Left lung (tissue), 10 donors: ENCODE measurements around the gene INAVA. TPM values are rescaled to one million over a fixed set of nuclear protein-coding genes. Genes with fewer than 3 reads are reported as not detected.

Source experiments
- ATAC-seq: fragments of 200-7000 bp; cut with Tn5 transposase; one replicate; pipeline ENCODE4 v1.9.1; 2020; ENCODE audit warnings: moderate library complexity
- DNase-seq, 4 donors: peaks; one replicate each; pipeline ENCODE4 v3.0.0-alpha.2; 2013 to 2020
- H3K27ac ChIP-seq, 2 donors: fragments of 200-600 bp; sonication (generic) in 1 of 2; one replicate each; pipeline versions ENCODE4 v1.5.0 to v1.8.0; 2020 to 2021
- H3K27me3 ChIP-seq, 2 donors: fragments of 200-600 bp; sonication (generic) in 1 of 2; one replicate each; pipeline versions ENCODE4 v1.5.0 to v1.8.0; 2020 to 2021
- H3K36me3 ChIP-seq, 2 donors: fragments of 200-600 bp; sonication (generic) in 1 of 2; one replicate each; pipeline versions ENCODE4 v1.5.0 to v1.8.0; 2020 to 2021
- H3K4me1 ChIP-seq, 2 donors: fragments of 200-600 bp; one replicate each; pipeline ENCODE4 v1.8.0; 2021
- H3K4me3 ChIP-seq, 2 donors: fragments of 200-600 bp; sonication (generic) in 1 of 2; one replicate each; pipeline versions ENCODE4 v1.5.0 to v1.8.0; 2020 to 2021; ENCODE audit warnings: mild to moderate bottlenecking in 1 of 2
- H3K9me3 ChIP-seq, 2 donors: fragments of 200-600 bp; sonication (generic) in 1 of 2; one replicate each; pipeline versions ENCODE4 v1.5.0 to v1.8.0; 2020 to 2021
- CTCF ChIP-seq, 2 donors: fragments of 200-600 bp; sonication (generic) in 1 of 2; IDR thresholded peaks; one replicate each; pipeline versions ENCODE4 v1.5.0 to v1.8.0; 2021; ENCODE audit warnings: antibody characterized with exemption in 2 of 2
- intact Hi-C, 2 donors: fragments of 100-400 bp; cut with DNase I; formaldehyde crosslinking; loops; one replicate each; pipeline versions ENCODE4 v1.11.2 to v1.14.2; 2022
- polyA plus RNA-seq, 6 donors: library from polyadenylated mRNA; unstranded; fragments of 120-200 nt; gene quantifications; one replicate each; pipeline ENCODE4 v1.2.1, GENCODE V29; 2013; ENCODE audit not compliant: insufficient read length in 6 of 6
- total RNA-seq, 2 donors: library from RNA; stranded (reverse); fragmentation: NEBNext Ultra II Directional; extraction: Animal tissue kit (Norgen Biotek cat#: 25700); gene quantifications; one replicate each; pipeline ENCODE4 v1.2.1, GENCODE V29; 2021
- donor health status: DM: no; HTN: yes; CAD: no.
- donor health status: DM: no; HTN: no; CAD: no.

INAVA gene
- total and polyA plus RNA-seq, 8 donors = 5.5 to 25.5 (median 23.1) TPM

- no peak for DNase-seq
- no peak for ATAC-seq
- H3K27ac ChIP-seq = no peak overlapping the region
- no peak overlapping the region for H3K4me3 ChIP-seq
- intact Hi-C loops = no loop called here
- no peaks in the 10 kb centered on the region for H3K36me3 ChIP-seq
- H3K9me3 ChIP-seq = no peaks in the 10 kb centered on the region
- H3K4me1 ChIP-seq = peaks cover 12 to 18% of the 10 kb centered on the region in 2 donors
- H3K27me3 ChIP-seq = peaks cover 32 to 50% of the 10 kb centered on the region in 2 donors
- no peak for TF ChIP-seq CTCF (IDR thresholded peaks at IDR 0.05)
Measured at GRCh38 chr1:200877010-200877409, 17.7 kb upstream of the INAVA start.

GRCh38 chr1:200877839-200878551 lies 16.7 kb upstream of the INAVA start:
- no peak for DNase-seq
- Histone ChIP-seq H3K4me3 (no peak overlapping the region), H3K4me1 (peaks cover 9 to 12% of the 10 kb centered on the region in 2 donors), H3K9me3 (no peaks in the 10 kb centered on the region), H3K27me3 (peaks cover 22 to 40% of the 10 kb centered on the region in 2 donors), H3K27ac (no peak overlapping the region), H3K36me3 (no peaks in the 10 kb centered on the region)
- intact Hi-C loops = no loop called here
- TF ChIP-seq CTCF (IDR thresholded peaks at IDR 0.05) = no peak
- peak; percentile 34 for ATAC-seq

GRCh38 chr1:200880212-200880611 lies 14.5 kb upstream of the INAVA start:
- ATAC-seq (no peak), DNase-seq (no peak)
- Histone ChIP-seq H3K4me3 (no peak overlapping the region), H3K36me3 (no peaks in the 10 kb centered on the region), H3K4me1 (no peaks in the 10 kb centered on the region), H3K27me3 (peaks cover 0 to 18% of the 10 kb centered on the region in 2 donors), H3K27ac (no peak overlapping the region), H3K9me3 (no peaks in the 10 kb centered on the region)
- TF ChIP-seq CTCF (IDR thresholded peaks at IDR 0.05) = no peak
- intact Hi-C loops = no loop called here

- ATAC-seq (no peak), DNase-seq (no peak)
- no peak overlapping the region for H3K27ac ChIP-seq
- no peaks in the 10 kb centered on the region for H3K27me3 ChIP-seq
- no peak for TF ChIP-seq CTCF (IDR thresholded peaks at IDR 0.05)
- H3K4me1 ChIP-seq = peaks cover 0 to 5% of the 10 kb centered on the region in 2 donors
- intact Hi-C loops = no loop called here
- no peak overlapping the region for H3K4me3 ChIP-seq
- no peaks in the 10 kb centered on the region for H3K9me3 ChIP-seq
- no peaks in the 10 kb centered on the region for H3K36me3 ChIP-seq
Measured at GRCh38 chr1:200883118-200883517, 11.6 kb upstream of the INAVA start.

GRCh38 chr1:200885623-200886402 lies 8.9 kb upstream of the INAVA start:
- intact Hi-C loops = no loop called here
- ATAC-seq (no peak), DNase-seq (no peak)
- Histone ChIP-seq H3K4me1 (peaks cover 5 to 21% of the 10 kb centered on the region in 2 donors), H3K4me3 (no peak overlapping the region), H3K36me3 (no peaks in the 10 kb centered on the region), H3K27ac (no peak overlapping the region), H3K9me3 (no peaks in the 10 kb centered on the region), H3K27me3 (peaks cover 0 to 17% of the 10 kb centered on the region in 2 donors)
- no peak for TF ChIP-seq CTCF (IDR thresholded peaks at IDR 0.05)
